ENCODE results near the gene RAMP2.

Gene RAMP2

GRCh38 chr17:42744283-42744805 lies 16.7 kb upstream of the RAMP2 start:
- DNase-seq (ENCODE audit: low read depth, low spot score), result peak; percentile 25
- Histone ChIP-seq H3K27me3 (ENCODE audit: insufficient read depth, insufficient read length) (peaks cover 11% of the 10 kb centered on the region), H3K4me1 (ENCODE audit: insufficient read depth, insufficient read length) (peaks cover 11% of the 10 kb centered on the region), H3K9me3 (ENCODE audit: insufficient read depth, low read length) (peaks cover 12% of the 10 kb centered on the region), H3K36me3 (ENCODE audit: insufficient read depth, insufficient read length, low read length) (no peaks in the 10 kb centered on the region), H3K9ac (ENCODE audit: insufficient read length, low read depth) (peak overlapping the region; percentile 82), H3K4me3 (ENCODE audit: insufficient read length, low read depth) (peak overlapping the region; percentile 60)
- TF ChIP-seq ZNF274 (IDR thresholded peaks at IDR 0.05; ENCODE audit: low read depth, low read length) (no peak), SUZ12 (IDR thresholded peaks at IDR 0.05; ENCODE audit: extremely low read depth, insufficient read depth, insufficient read length) (no peak), YY1 (IDR thresholded peaks at IDR 0.05; ENCODE audit: insufficient read depth, insufficient read length) (no peak)

- Histone ChIP-seq H3K27me3 (ENCODE audit: insufficient read depth, insufficient read length) (peaks cover 11% of the 10 kb centered on the region), H3K4me1 (ENCODE audit: insufficient read depth, insufficient read length) (peaks cover 12% of the 10 kb centered on the region), H3K4me3 (ENCODE audit: insufficient read length, low read depth) (peak within 1 kb of the TSS; percentile 60), H3K9ac (ENCODE audit: insufficient read length, low read depth) (peak within 1 kb of the TSS; percentile 82), H3K9me3 (ENCODE audit: insufficient read depth, low read length) (peaks cover 12% of the 10 kb centered on the region), H3K36me3 (ENCODE audit: insufficient read depth, insufficient read length, low read length) (no peaks in the 10 kb centered on the region)
- DNase-seq (ENCODE audit: low read depth, low spot score), result peak; percentile 79
- TF ChIP-seq SUZ12 (IDR thresholded peaks at IDR 0.05; ENCODE audit: extremely low read depth, insufficient read depth, insufficient read length) (no peak), YY1 (IDR thresholded peaks at IDR 0.05; ENCODE audit: insufficient read depth, insufficient read length) (no peak), ZNF274 (IDR thresholded peaks at IDR 0.05; ENCODE audit: low read depth, low read length) (no peak)
Observed at GRCh38 chr17:42744806-42745617, 16.0 kb upstream of the RAMP2 start, which contains the start of gene EZH1. EZH1 (minus strand) TSS chr17:42745040; CDS start chr17:42728941, 16,099 bp downstream.

GRCh38 chr17:42748202-42748907 lies 12.7 kb upstream of the RAMP2 start:
- Histone ChIP-seq H3K4me1 (ENCODE audit: insufficient read depth, insufficient read length) (peaks cover 9% of the 10 kb centered on the region), H3K27me3 (ENCODE audit: insufficient read depth, insufficient read length) (peaks cover 11% of the 10 kb centered on the region), H3K4me3 (ENCODE audit: insufficient read length, low read depth) (no peak overlapping the region), H3K9ac (ENCODE audit: insufficient read length, low read depth) (no peak overlapping the region), H3K9me3 (ENCODE audit: insufficient read depth, low read length) (peaks cover 12% of the 10 kb centered on the region), H3K36me3 (ENCODE audit: insufficient read depth, insufficient read length, low read length) (no peaks in the 10 kb centered on the region)
- TF ChIP-seq YY1 (IDR thresholded peaks at IDR 0.05; ENCODE audit: insufficient read depth, insufficient read length) (no peak), ZNF274 (IDR thresholded peaks at IDR 0.05; ENCODE audit: low read depth, low read length) (no peak), SUZ12 (IDR thresholded peaks at IDR 0.05; ENCODE audit: extremely low read depth, insufficient read depth, insufficient read length) (no peak)
- no peak for DNase-seq (ENCODE audit: low read depth, low spot score)

GRCh38 chr17:42748908-42749798 lies 11.9 kb upstream of the RAMP2 start:
- Histone ChIP-seq H3K27me3 (ENCODE audit: insufficient read depth, insufficient read length) (peaks cover 11% of the 10 kb centered on the region), H3K4me3 (ENCODE audit: insufficient read length, low read depth) (no peak overlapping the region), H3K9ac (ENCODE audit: insufficient read length, low read depth) (no peak overlapping the region), H3K4me1 (ENCODE audit: insufficient read depth, insufficient read length) (peaks cover 5% of the 10 kb centered on the region), H3K36me3 (ENCODE audit: insufficient read depth, insufficient read length, low read length) (no peaks in the 10 kb centered on the region), H3K9me3 (ENCODE audit: insufficient read depth, low read length) (peaks cover 12% of the 10 kb centered on the region)
- TF ChIP-seq ZNF274 (IDR thresholded peaks at IDR 0.05; ENCODE audit: low read depth, low read length), result no peak
- no peak for TF ChIP-seq YY1 (IDR thresholded peaks at IDR 0.05; ENCODE audit: insufficient read depth, insufficient read length)
- TF ChIP-seq SUZ12 (IDR thresholded peaks at IDR 0.05; ENCODE audit: extremely low read depth, insufficient read depth, insufficient read length), result no peak
- DNase-seq (ENCODE audit: low read depth, low spot score), result no peak

- no peak overlapping the region for H3K4me3 ChIP-seq (ENCODE audit: insufficient read length, low read depth)
- no peak overlapping the region for H3K9ac ChIP-seq (ENCODE audit: insufficient read length, low read depth)
- H3K36me3 ChIP-seq (ENCODE audit: insufficient read depth, insufficient read length, low read length), result no peaks in the 10 kb centered on the region
- DNase-seq (ENCODE audit: low read depth, low spot score), result no peak
- peaks cover 2% of the 10 kb centered on the region for H3K27me3 ChIP-seq (ENCODE audit: insufficient read depth, insufficient read length)
- peaks cover 5% of the 10 kb centered on the region for H3K4me1 ChIP-seq (ENCODE audit: insufficient read depth, insufficient read length)
- H3K9me3 ChIP-seq (ENCODE audit: insufficient read depth, low read length), result peaks cover 3% of the 10 kb centered on the region; the same call in 1 of the 2 replicates
- no peak for TF ChIP-seq ZNF274 (IDR thresholded peaks at IDR 0.05; ENCODE audit: low read depth, low read length)
- no peak for TF ChIP-seq YY1 (IDR thresholded peaks at IDR 0.05; ENCODE audit: insufficient read depth, insufficient read length)
- no peak for TF ChIP-seq SUZ12 (IDR thresholded peaks at IDR 0.05; ENCODE audit: extremely low read depth, insufficient read depth, insufficient read length)
Observed at GRCh38 chr17:42750739-42751344, 10.2 kb upstream of the RAMP2 start.

- no peaks in the 10 kb centered on the region for H3K9me3 ChIP-seq (ENCODE audit: insufficient read depth, low read length)
- no peaks in the 10 kb centered on the region for H3K27me3 ChIP-seq (ENCODE audit: insufficient read depth, insufficient read length)
- no peak overlapping the region for H3K9ac ChIP-seq (ENCODE audit: insufficient read length, low read depth)
- H3K4me3 ChIP-seq (ENCODE audit: insufficient read length, low read depth), result no peak overlapping the region
- no peaks in the 10 kb centered on the region for H3K36me3 ChIP-seq (ENCODE audit: insufficient read depth, insufficient read length, low read length)
- TF ChIP-seq SUZ12 (IDR thresholded peaks at IDR 0.05; ENCODE audit: extremely low read depth, insufficient read depth, insufficient read length), result no peak
- no peak for TF ChIP-seq ZNF274 (IDR thresholded peaks at IDR 0.05; ENCODE audit: low read depth, low read length)
- no peak for TF ChIP-seq YY1 (IDR thresholded peaks at IDR 0.05; ENCODE audit: insufficient read depth, insufficient read length)
- no peak for DNase-seq (ENCODE audit: low read depth, low spot score)
- H3K4me1 ChIP-seq (ENCODE audit: insufficient read depth, insufficient read length), result peaks cover 5% of the 10 kb centered on the region
Observed at GRCh38 chr17:42751628-42752027, 9.4 kb upstream of the RAMP2 start.

Data from NT2/D1 (cell line).